ENCODE measurements around the gene ELFN2.

DNA sequence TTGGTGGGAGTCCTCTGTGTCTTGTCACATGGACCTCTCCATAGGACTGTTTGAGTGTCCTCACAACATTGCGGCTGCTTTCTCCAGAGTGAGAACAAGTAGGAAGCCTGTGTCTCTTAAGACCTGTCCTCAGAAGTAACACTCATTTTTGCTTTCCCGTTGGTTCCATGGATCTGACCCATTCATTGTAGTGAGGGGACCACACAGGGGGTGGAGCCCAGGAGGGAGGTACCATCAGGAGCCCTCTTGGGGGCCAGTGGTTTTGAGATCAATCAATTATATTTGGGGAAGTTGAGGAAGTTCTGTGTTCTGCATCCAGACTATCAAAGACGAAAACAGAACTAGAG, 5.4 kb upstream of the ELFN2 start:
- no peak for TF ChIP-seq CTCF (tag by site-specific recombination; IDR thresholded peaks at IDR 0.05)
- no peak for TF ChIP-seq YY1 (tag by site-specific recombination; IDR thresholded peaks at IDR 0.05)
